IPS-15b (cell line): ENCODE measurements around the gene DSTYK.

Experiments used
- H3K27me3 ChIP-seq: one replicate; pipeline ENCODE4 v1.6.1; 2013; ENCODE audit warnings: low read length; ENCODE audit not compliant: control insufficient read depth, insufficient read depth
- H3K36me3 ChIP-seq: one replicate; pipeline ENCODE4 v1.6.1; 2013; ENCODE audit warnings: low read length; ENCODE audit not compliant: control insufficient read depth, insufficient read depth
- H3K4me1 ChIP-seq: one replicate; pipeline ENCODE4 v1.6.1; 2013; ENCODE audit warnings: mild to moderate bottlenecking, low read length; ENCODE audit not compliant: control insufficient read depth, insufficient read depth
- H3K4me3 ChIP-seq: one replicate; pipeline ENCODE4 v1.5.1; 2013; ENCODE audit warnings: low read depth, low read length
- H3K9ac ChIP-seq: one replicate; pipeline ENCODE4 v1.6.1; 2013; ENCODE audit warnings: low read depth, mild to moderate bottlenecking, low read length
- H3K9me3 ChIP-seq: one replicate; pipeline ENCODE4 v1.6.1; 2013; ENCODE audit warnings: mild to moderate bottlenecking, low read length; ENCODE audit not compliant: control insufficient read depth, insufficient read depth

DSTYK gene

DNA sequence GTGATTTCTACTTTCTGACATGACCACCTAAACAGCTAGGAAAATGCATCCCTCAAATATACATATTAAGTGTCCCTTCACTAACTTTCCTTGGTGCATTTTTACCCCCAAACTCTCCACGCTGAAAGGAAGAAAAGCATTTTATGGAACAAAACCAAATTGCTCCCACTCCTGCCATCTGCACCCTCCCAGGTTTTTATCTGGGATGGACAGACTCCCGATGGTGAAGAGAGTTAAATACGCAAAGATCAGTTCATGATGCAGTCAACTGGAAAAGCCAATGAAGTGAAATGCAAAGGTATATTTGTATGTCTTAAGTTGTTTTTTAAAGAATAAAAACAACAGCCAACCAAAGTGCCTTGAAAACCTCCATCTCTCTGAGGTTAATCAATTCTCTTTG lies 2.7 kb downstream of the DSTYK start:
- no peaks in the 10 kb centered on the region for H3K9me3 ChIP-seq
- H3K4me3 ChIP-seq, result no peak overlapping the region
- H3K4me1 ChIP-seq, result peaks cover 8% of the 10 kb centered on the region
- H3K9ac ChIP-seq, result no peak overlapping the region
- H3K27me3 ChIP-seq, result no peaks in the 10 kb centered on the region
- no peaks in the 10 kb centered on the region for H3K36me3 ChIP-seq

DNA sequence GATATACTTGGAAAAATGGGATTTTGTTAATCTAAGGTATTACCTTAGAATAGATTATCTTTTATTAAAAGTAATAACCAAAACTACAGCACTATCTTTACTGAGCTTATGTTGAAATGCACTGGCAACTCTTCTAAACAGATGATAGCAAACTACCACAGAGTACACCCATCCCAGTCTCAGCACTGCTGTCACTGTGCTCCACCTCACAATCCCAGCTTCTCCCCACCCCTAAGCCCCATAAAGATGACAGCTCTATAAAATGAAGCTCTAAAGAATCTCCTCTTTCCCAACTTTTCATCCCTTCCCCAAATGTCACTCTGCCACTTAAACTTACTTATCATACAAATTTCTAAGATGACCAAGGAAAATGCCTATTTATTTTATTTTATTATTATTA lies 6.4 kb downstream of the DSTYK start:
- Histone ChIP-seq H3K9ac (no peak overlapping the region), H3K4me1 (peaks cover 12% of the 10 kb centered on the region), H3K27me3 (no peaks in the 10 kb centered on the region), H3K36me3 (no peaks in the 10 kb centered on the region), H3K9me3 (no peaks in the 10 kb centered on the region), H3K4me3 (no peak overlapping the region)

DNA sequence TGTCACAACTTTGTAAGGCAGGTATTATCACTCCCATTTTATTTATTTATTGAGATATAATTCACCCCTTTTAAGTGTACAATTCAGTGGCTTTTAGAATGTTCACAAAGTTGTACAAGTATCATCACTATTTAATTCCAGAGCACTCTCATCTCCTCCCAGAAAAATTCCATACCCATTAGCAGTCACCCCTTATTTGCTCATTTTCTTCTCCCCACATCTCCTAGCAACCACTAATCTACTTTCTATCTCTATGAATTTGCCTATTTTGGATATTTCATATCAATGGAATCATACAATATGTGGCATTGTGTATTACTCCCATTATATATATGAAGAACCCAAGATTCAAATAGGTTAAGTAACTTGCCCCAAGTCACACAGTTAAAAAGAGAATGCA lies 7.0 kb downstream of the DSTYK start:
- Histone ChIP-seq H3K9me3 (no peaks in the 10 kb centered on the region), H3K9ac (no peak overlapping the region), H3K4me3 (no peak overlapping the region), H3K27me3 (no peaks in the 10 kb centered on the region), H3K36me3 (no peaks in the 10 kb centered on the region), H3K4me1 (peaks cover 12% of the 10 kb centered on the region)

DNA sequence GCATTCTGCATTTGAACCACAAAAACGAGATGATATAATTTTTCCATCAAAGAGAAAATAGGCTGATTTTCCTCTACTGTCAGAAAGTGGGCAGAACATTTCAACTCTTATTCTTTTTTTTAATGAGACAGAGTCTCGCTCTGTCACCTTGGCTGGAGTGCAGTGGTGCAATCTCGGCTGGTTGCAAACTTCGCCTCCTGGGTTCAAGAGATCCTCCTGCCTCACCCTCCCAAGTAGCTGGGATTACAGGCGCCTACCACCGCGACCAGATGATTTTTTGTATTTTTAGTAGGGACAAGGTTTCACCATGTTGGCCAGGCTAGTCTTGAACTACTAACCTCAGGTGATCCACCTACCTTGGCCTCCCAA lies 11.6 kb downstream of the DSTYK start:
- Histone ChIP-seq H3K9me3 (no peaks in the 10 kb centered on the region), H3K4me3 (no peak overlapping the region), H3K4me1 (peaks cover 18% of the 10 kb centered on the region), H3K36me3 (no peaks in the 10 kb centered on the region), H3K27me3 (no peaks in the 10 kb centered on the region), H3K9ac (no peak overlapping the region)

DNA sequence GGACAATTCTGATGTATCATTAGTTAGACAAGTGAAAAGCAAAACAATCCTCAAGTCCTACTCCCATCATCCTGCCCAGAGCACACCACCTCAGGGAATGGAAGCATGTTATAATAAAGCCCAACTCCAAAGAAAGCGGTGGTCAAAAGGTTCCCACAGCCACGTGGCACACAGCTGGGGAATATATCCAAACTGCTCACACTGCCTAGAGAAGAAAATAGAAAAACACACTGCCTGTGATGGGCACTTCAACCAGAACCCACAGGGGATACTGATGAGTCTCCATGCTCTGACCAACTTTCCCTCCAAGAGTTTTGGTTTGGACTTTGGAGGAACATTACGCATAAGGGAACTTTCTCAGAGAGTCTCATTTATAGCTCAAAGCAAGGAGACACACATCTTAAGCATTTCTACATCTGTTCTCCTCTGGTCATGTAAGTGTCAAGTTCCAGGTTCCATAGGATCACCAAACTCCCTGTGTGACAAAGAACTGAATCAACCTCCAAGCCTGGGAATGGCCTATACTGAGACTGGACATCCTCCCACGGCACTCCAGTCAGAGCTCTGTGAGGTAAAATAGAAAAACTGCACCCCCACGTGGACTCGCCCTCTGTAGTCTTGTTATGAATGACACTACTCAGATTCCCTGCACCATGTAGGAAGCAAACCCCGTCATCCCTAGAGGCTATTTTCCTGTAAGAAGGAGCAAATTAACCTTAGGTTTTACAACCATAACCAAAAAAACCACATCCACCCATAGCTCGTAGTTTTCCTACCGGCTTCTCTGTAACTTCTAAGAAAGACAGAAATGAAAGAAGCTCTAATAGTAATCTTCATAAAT lies 12.2 kb downstream of the DSTYK start:
- H3K9ac ChIP-seq, result no peak overlapping the region
- H3K9me3 ChIP-seq, result no peaks in the 10 kb centered on the region
- H3K4me1 ChIP-seq, result peaks cover 18% of the 10 kb centered on the region
- no peak overlapping the region for H3K4me3 ChIP-seq
- H3K36me3 ChIP-seq, result no peaks in the 10 kb centered on the region
- no peaks in the 10 kb centered on the region for H3K27me3 ChIP-seq

DNA sequence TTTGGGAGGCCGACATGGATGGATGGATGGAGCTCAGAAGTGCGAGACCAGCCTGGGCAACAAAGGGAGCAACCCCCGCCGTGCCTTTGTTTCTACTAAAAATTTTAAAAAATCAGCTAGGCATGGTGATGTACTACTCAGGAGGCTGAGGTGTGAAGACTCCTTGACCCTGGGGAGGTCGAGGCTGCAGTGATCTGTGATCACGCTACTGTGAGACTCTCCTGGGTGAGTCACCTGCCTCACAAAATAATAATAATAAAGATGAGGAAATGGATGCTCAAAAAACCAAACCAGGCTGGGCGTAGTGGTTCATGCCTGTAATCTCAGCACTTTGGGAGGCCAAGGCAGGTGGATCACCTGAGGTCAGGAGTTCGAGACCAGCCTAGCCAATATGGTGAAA lies 19.2 kb downstream of the DSTYK start:
- Histone ChIP-seq H3K9me3 (no peaks in the 10 kb centered on the region), H3K36me3 (no peaks in the 10 kb centered on the region), H3K4me1 (peaks cover 59% of the 10 kb centered on the region), H3K4me3 (peak overlapping the region; percentile 6), H3K27me3 (no peaks in the 10 kb centered on the region), H3K9ac (no peak overlapping the region)

DNA sequence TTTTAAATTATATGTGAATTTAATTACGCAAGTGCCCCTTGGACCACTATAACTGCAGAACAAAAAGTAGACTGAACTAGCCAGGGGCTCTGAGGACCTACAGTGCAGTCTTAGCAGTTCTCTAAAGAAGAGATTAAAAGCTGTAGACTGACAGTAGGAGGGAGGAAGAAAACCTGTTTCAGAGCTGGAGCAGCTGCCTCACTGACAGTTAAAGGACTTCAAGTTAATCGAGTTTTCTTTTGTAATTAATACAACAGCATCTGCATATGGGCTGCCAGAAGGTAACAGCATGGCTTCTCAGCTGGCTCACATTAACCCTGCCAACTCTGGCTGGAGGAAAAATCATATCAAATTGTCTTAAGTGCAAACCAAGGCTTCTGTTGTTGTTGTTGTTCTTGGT lies 19.9 kb downstream of the DSTYK start:
- Histone ChIP-seq H3K36me3 (no peaks in the 10 kb centered on the region), H3K27me3 (no peaks in the 10 kb centered on the region), H3K4me1 (peaks cover 61% of the 10 kb centered on the region), H3K9me3 (no peaks in the 10 kb centered on the region), H3K9ac (no peak overlapping the region), H3K4me3 (peak overlapping the region; percentile 10)

DNA sequence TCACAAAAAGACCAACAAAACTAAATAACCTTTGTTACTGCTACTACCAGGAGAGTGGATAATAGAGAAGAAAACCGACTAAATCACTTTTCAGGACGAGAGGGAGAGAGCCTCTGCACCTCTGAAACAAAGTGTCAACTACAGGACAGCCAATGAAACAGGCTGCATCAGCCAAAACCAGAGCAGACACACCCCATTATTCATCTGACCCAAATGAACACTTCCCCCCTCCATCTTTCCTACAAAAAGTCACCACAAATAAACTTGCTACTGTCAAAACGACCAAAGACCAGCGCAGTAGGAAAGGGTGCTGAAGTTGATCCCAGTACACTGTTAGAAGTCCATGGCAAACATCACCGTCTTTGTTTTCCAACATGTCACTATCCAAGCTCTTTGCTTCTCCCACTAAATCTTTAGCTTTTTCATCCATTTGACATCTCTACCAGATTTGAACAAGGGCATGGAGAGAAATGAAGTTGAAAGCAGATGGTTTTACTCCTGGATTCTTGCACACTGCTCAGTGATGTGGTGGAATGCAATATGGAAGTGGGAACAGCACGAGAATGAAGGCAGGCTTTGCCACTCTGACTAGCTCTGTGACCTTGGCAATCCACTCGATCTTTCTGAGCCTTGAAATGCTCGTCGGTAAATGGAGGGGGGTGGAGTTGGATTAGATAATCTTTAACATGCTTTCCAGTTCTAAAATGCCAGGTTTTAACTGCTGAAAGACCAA lies 20.5 kb downstream of the DSTYK start:
- no peaks in the 10 kb centered on the region for H3K27me3 ChIP-seq
- H3K36me3 ChIP-seq, result no peaks in the 10 kb centered on the region
- no peaks in the 10 kb centered on the region for H3K9me3 ChIP-seq
- H3K4me1 ChIP-seq, result peaks cover 61% of the 10 kb centered on the region
- no peak overlapping the region for H3K9ac ChIP-seq
- H3K4me3 ChIP-seq, result peak overlapping the region; percentile 10

DNA sequence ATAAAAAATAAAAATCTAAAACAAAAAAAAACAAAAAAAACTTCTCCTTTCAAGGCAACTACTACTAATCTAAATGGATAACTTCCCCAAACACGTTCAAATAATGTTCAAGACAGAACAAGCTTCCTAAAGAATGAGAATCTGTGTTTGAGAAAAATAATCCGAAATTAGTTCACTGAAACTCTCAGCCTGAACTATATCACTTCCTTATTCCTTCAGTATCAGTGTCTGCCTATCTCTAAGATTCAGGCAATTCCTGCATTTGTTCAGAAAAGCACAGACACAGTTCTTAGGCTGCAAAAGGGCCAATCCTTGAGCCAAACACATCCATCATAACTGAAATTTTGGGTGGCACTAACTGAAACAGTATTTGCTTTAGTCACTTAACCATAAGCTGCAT lies 22.4 kb downstream of the DSTYK start:
- Histone ChIP-seq H3K9ac (no peak overlapping the region), H3K4me3 (no peak overlapping the region), H3K9me3 (no peaks in the 10 kb centered on the region), H3K27me3 (no peaks in the 10 kb centered on the region), H3K36me3 (no peaks in the 10 kb centered on the region), H3K4me1 (peaks cover 58% of the 10 kb centered on the region)

DNA sequence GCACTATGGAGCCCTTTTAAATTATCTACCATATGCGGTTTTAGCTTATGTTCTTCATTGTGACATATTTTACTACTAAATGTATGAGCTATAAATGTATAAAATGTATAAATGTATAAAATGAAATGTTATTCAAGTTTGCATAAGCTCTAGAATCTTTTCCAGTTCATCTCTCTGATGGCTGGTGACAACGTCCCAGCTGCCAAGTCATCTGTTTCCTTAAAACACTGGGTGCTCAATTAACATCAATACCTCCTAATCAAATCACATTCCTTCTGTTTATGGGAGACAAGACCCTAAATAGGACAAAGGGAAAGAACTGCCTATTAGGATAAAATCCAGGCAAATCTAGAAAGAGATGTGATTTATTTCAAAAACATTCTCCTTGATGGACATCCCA lies 22.9 kb downstream of the DSTYK start:
- H3K4me3 ChIP-seq, result no peak overlapping the region
- peaks cover 58% of the 10 kb centered on the region for H3K4me1 ChIP-seq
- H3K9ac ChIP-seq, result no peak overlapping the region
- no peaks in the 10 kb centered on the region for H3K36me3 ChIP-seq
- H3K9me3 ChIP-seq, result no peaks in the 10 kb centered on the region
- H3K27me3 ChIP-seq, result no peaks in the 10 kb centered on the region

DNA sequence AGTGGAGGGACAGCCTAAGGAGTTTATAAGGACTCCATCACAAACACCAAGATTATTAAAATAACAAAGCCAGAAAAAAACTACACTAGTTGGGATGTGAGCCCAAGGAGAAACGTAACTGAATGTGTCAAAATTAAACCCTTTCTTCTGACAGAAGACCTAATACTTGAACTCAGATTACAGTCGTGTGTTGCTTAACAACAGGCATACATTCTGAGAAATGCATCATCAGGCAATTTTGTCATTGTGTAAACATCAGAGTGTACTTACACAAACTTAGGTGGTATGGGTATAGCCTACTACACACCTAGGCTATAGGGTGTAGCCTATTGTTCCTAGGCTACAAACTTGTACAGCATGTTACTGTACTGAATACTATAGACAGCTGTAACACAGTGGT lies 23.4 kb downstream of the DSTYK start:
- no peak overlapping the region for H3K4me3 ChIP-seq
- H3K36me3 ChIP-seq, result no peaks in the 10 kb centered on the region

DNA sequence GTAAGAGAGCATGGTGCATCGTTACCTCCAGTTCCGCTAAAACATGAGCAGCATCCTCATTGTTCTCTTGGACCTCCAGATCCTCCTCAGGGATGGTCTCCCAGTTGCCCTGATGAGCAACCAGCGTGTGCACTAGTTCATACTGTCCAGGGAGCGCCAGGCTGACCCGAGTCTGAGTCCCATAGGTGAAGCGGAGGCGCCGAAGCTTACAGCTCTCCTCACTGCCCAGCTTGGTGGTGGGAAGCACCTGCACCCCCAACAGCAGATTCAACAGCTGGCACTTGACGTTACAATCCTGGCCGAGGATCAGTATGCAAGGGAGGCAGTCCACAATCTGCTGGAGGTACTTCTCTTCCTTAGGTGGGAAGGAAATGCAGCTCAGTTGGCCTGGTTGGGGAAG lies 24.1 kb downstream of the DSTYK start:
- Histone ChIP-seq H3K4me1 (peaks cover 50% of the 10 kb centered on the region), H3K9me3 (no peaks in the 10 kb centered on the region), H3K36me3 (no peaks in the 10 kb centered on the region), H3K4me3 (no peak overlapping the region), H3K27me3 (no peaks in the 10 kb centered on the region), H3K9ac (peak overlapping the region; percentile 32)

More for the DNA sequence above, 23.4 kb downstream of the DSTYK start:
- peaks cover 55% of the 10 kb centered on the region for H3K4me1 ChIP-seq
- H3K9me3 ChIP-seq, result no peaks in the 10 kb centered on the region
- no peaks in the 10 kb centered on the region for H3K27me3 ChIP-seq
- no peak overlapping the region for H3K9ac ChIP-seq
